Measurements from ENCODE around the gene DYSF. TPM values are rescaled to one million over a fixed set of nuclear protein-coding genes. Genes with fewer than 3 reads are reported as not detected.
A peak's percentile ranks its signal among the peaks of the same experiment; 100 is the strongest.

DYSF gene
- total RNA-seq, 4 donors from 2014 or later: 10.3 to 14.9 (median 14.4) TPM

- Histone ChIP-seq H3K4me1 (no peaks in the 10 kb centered on the region), H3K27me3 (no peaks in the 10 kb centered on the region), H3K4me3 (replicated peaks in 1 of 3) (no peak overlapping the region), H3K27ac (no peak overlapping the region), H3K9me3 (no peaks in the 10 kb centered on the region), H3K36me3 (no peaks in the 10 kb centered on the region)
- intact Hi-C loops (cut with DNase I): no loop called here
- no peak for DNase-seq
- TF ChIP-seq CTCF (IDR thresholded peaks at IDR 0.05) (no peak), POLR2A (IDR thresholded peaks at IDR 0.05) (no peak)
- WGBS, 2 donors: 91 to 95% methylated on average over 4 of the region's 4 CpGs
These were observed 40.7 kb downstream of the DYSF start for GRCh38 chr2:71494091-71494490.

- Histone ChIP-seq H3K27ac (no peak overlapping the region), H3K36me3 (no peaks in the 10 kb centered on the region), H3K27me3 (no peaks in the 10 kb centered on the region), H3K9me3 (no peaks in the 10 kb centered on the region), H3K4me3 (replicated peaks in 1 of 3) (no peak overlapping the region), H3K4me1 (no peaks in the 10 kb centered on the region)
- intact Hi-C loops (cut with DNase I): no loop called here
- DNase-seq: no peak
- no peak for TF ChIP-seq POLR2A (IDR thresholded peaks at IDR 0.05)
- no peak for TF ChIP-seq CTCF (IDR thresholded peaks at IDR 0.05)
- 88 to 89% methylated on average over 1 of the region's 1 CpG for WGBS, 2 donors
These were observed 41.3 kb downstream of the DYSF start for GRCh38 chr2:71494523-71495155.

GRCh38 chr2:71496156-71496770 is 42.9 kb downstream of the DYSF start:
- Histone ChIP-seq H3K4me1 (peaks cover 0 to 5% of the 10 kb centered on the region in 2 donors), H3K27ac (no peak overlapping the region), H3K36me3 (no peaks in the 10 kb centered on the region), H3K4me3 (replicated peaks in 1 of 3) (no peak overlapping the region), H3K9me3 (no peaks in the 10 kb centered on the region), H3K27me3 (no peaks in the 10 kb centered on the region)
- TF ChIP-seq POLR2A (IDR thresholded peaks at IDR 0.05) (no peak), CTCF (IDR thresholded peaks at IDR 0.05) (no peak)
- intact Hi-C loops (cut with DNase I): no loop called here
- 73 to 81% methylated on average over 9 of the region's 9 CpGs for WGBS, 2 donors
- DNase-seq: no peak

GRCh38 chr2:71498261-71498701 is 44.9 kb downstream of the DYSF start:
- Histone ChIP-seq H3K36me3 (no peaks in the 10 kb centered on the region), H3K9me3 (no peaks in the 10 kb centered on the region), H3K27me3 (no peaks in the 10 kb centered on the region), H3K27ac (peak overlapping the region in 1 of 3 donors; percentile 7), H3K4me3 (replicated peaks in 1 of 3) (no peak overlapping the region), H3K4me1 (peaks cover 0 to 12% of the 10 kb centered on the region in 2 donors)
- 82 to 94% methylated on average over 5 of the region's 5 CpGs for WGBS, 2 donors
- TF ChIP-seq POLR2A (IDR thresholded peaks at IDR 0.05) (no peak), CTCF (IDR thresholded peaks at IDR 0.05) (no peak)
- DNase-seq: no peak
- intact Hi-C loops (cut with DNase I): no loop called here

GRCh38 chr2:71499691-71500090 is 46.3 kb downstream of the DYSF start:
- no peak for DNase-seq
- Histone ChIP-seq H3K27ac (peak overlapping the region in 2 of 3 donors; percentile 26 to 36), H3K4me3 (replicated peaks in 1 of 3) (no peak overlapping the region), H3K36me3 (no peaks in the 10 kb centered on the region), H3K4me1 (peaks cover 0 to 16% of the 10 kb centered on the region in 2 donors), H3K9me3 (no peaks in the 10 kb centered on the region), H3K27me3 (no peaks in the 10 kb centered on the region)
- no peak for TF ChIP-seq POLR2A (IDR thresholded peaks at IDR 0.05)
- no peak for TF ChIP-seq CTCF (IDR thresholded peaks at IDR 0.05)
- WGBS, 2 donors: 61 to 65% methylated on average over 5 of the region's 5 CpGs
- intact Hi-C loops (cut with DNase I): no loop called here
